Fibroblast of the aortic adventitia (primary cell): ENCODE results near the gene ASIC4. TPM values are rescaled to one million over a fixed set of nuclear protein-coding genes. Genes with fewer than 3 reads are reported as not detected.

Experiments used
- DNase-seq: peaks from one replicate; pipeline ENCODE4 v3.0.0-alpha.2; 2010; ENCODE audit warnings: low read depth
- H3K4me3 ChIP-seq: 2 replicates; pipeline ENCODE4 v1.5.1; 2011; ENCODE audit warnings: low read depth, mild to moderate bottlenecking, control low read depth, low read length, moderate library complexity
- CTCF ChIP-seq: IDR thresholded peaks from 2 replicates; pipeline ENCODE4 v1.5.1; 2011; ENCODE audit warnings: mild to moderate bottlenecking, low read length, control low read depth, inconsistent platforms; ENCODE audit not compliant: insufficient read depth
- small RNA-seq: library from RNA; depleted of rRNA; stranded (forward); fragments of <200 nt; gene quantifications from one replicate; pipeline ENCODE3, GENCODE V24; 2012
- total RNA-seq: library from RNA; depleted of rRNA; stranded (reverse); fragments of >200 nt; gene quantifications from 2 replicates; pipeline ENCODE4 v1.2.3, GENCODE V29; 2012; ENCODE audit warnings: low replicate concordance

The ASIC4 gene
- total RNA-seq, 1 donor = not detected

- TF ChIP-seq CTCF = no peak
- no peak for DNase-seq
- no peak overlapping the region for H3K4me3 ChIP-seq
Observed at GRCh38 chr2:219581346-219581745, 67.1 kb downstream of the ASIC4 start.

Small RNAs within 50 kb of the gene (small RNA-seq; reads per million reads assigned to genes)
- gene MIR3132 = not detected

Other genes starting within 250 kb of the ASIC4 start
- gene DNAJB2, start 235.1 kb upstream of the ASIC4 start, total RNA-seq = 28.0 and 41.7 TPM in 2 replicates
- gene PTPRN, start 205.1 kb upstream of the ASIC4 start, total RNA-seq = 0.36 and 1.8 TPM in 2 replicates
- gene RESP18, start 181.7 kb upstream of the ASIC4 start, total RNA-seq = not detected in 2 replicates
- gene DNPEP, start 126.6 kb upstream of the ASIC4 start, total RNA-seq = 33.2 and 55.0 TPM in 2 replicates
- 3.3 and 4.7 TPM in 2 replicates for gene DES, start 96.1 kb upstream of the ASIC4 start, total RNA-seq
- gene SPEG, start 79.6 kb upstream of the ASIC4 start, total RNA-seq = 22.7 and 36.1 TPM in 2 replicates
- 16.6 and 66.3 TPM in 2 replicates for gene GMPPA, start 15.6 kb upstream of the ASIC4 start, total RNA-seq
- 62.4 and 271 TPM in 2 replicates for gene CHPF, start 29.3 kb downstream of the ASIC4 start, total RNA-seq
- gene TMEM198, start 29.5 kb downstream of the ASIC4 start, total RNA-seq = 1.1 and 2.8 TPM in 2 replicates
- 39.2 and 90.4 TPM in 2 replicates for gene OBSL1, start 57.1 kb downstream of the ASIC4 start, total RNA-seq
- gene INHA, start 57.8 kb downstream of the ASIC4 start, total RNA-seq = 0.18 and 2.0 TPM in 2 replicates
- 11.7 and 12.3 TPM in 2 replicates for gene STK11IP, start 83.4 kb downstream of the ASIC4 start, total RNA-seq
- gene SLC4A3, start 113.1 kb downstream of the ASIC4 start, total RNA-seq = 2.5 and 14.7 TPM in 2 replicates